ENCODE data around the gene TRIM37. TPM values are rescaled to one million over a fixed set of nuclear protein-coding genes. Genes with fewer than 3 reads are reported as not detected.

The TRIM37 gene
- total and polyA plus RNA-seq, 2 of the 8 experiments (the other 6 are each of a cell fraction or from before 2014, with no cell fraction given), result 38.2 to 57.0 TPM

GRCh38 chr17:59026176-59026939 is 80.3 kb downstream of the TRIM37 start:
- FAIRE-seq (no peak), DNase-seq (ENCODE audit: low read depth in 1 of 2, low spot score in 2 of 2) (no peak)
- CTCF ChIA-PET (ENCODE audit: partially characterized antibody), result no interaction called here
- H2BK15ac ChIP-seq (ENCODE audit: low read length), result no peak overlapping the region
- no peak overlapping the region for H3K4me2 ChIP-seq (ENCODE audit: insufficient read depth in 1 of 2, low read depth in 2 of 2, low read length in 2 of 2)
- H3K23me2 ChIP-seq (ENCODE audit: low read depth, low read length), result no peaks in the 10 kb centered on the region
- H3K27me3 ChIP-seq (replicated peaks in 1 of 4; ENCODE audit: control insufficient read depth in 3 of 4, extremely low read depth in 1 of 4, insufficient read depth in 3 of 4, low read length in 3 of 4), result no peaks in the 10 kb centered on the region
- no peak overlapping the region for H4K91ac ChIP-seq (replicated peaks; ENCODE audit: insufficient read length, low read length)
- H2BK120ac ChIP-seq (replicated peaks; ENCODE audit: low read depth, low read length), result no peak overlapping the region
- H3K14ac ChIP-seq (ENCODE audit: insufficient read length), result no peak overlapping the region
- H3K36me3 ChIP-seq (ENCODE audit: control insufficient read depth in 2 of 4, insufficient read depth in 4 of 4, low read length in 3 of 4), result peaks cover 3 to 14% (median 8%) of the 10 kb centered on the region in 4 experiments; a peak in 6 of 8 replicates
- H2BK5ac ChIP-seq (ENCODE audit: low read depth, low read length), result no peak overlapping the region
- no peak overlapping the region for H3K4me3 ChIP-seq (ENCODE audit: extremely low read depth in 1 of 4, insufficient read depth in 2 of 4, low read depth in 3 of 4, low read length in 4 of 4)
- no peak overlapping the region for H3K18ac ChIP-seq (ENCODE audit: extremely low read depth, low read length)
- no peak overlapping the region for H3K56ac ChIP-seq (replicated peaks; ENCODE audit: insufficient read length, low read depth, low read length)
- H3K4me1 ChIP-seq (replicated peaks in 1 of 4; ENCODE audit: control insufficient read depth in 3 of 4, insufficient read depth in 4 of 4, low read length in 3 of 4), result no peaks in the 10 kb centered on the region
- peaks cover 0 to 1% of the 10 kb centered on the region in 2 experiments; a peak in 1 of 4 replicates for H3K9me3 ChIP-seq (ENCODE audit: insufficient read depth in 2 of 2, low read depth in 1 of 2, low read length in 1 of 2)
- H2BK12ac ChIP-seq (ENCODE audit: low read depth, low read length), result no peak overlapping the region
- no peak overlapping the region for H3K27ac ChIP-seq (ENCODE audit: low read depth, low read length)
- no peak overlapping the region for H3K4ac ChIP-seq (replicated peaks; ENCODE audit: insufficient read length, low read depth, low read length)
- POLR2A ChIA-PET (ENCODE audit: partially characterized antibody), result no interaction called here
- no peak overlapping the region for H2AK5ac ChIP-seq (ENCODE audit: low read depth, low read length)
- WGBS, 2 experiments (ENCODE audit: extremely low coverage in 1 of 2, insufficient coverage in 1 of 2, insufficient read length in 1 of 2, insufficient replicate concordance in 2 of 2, low coverage in 1 of 2, low lambda C conversion rate in 2 of 2, missing lambda C conversion rate in 1 of 2), result 88% methylated on average over 1 of the region's 1 CpG; no CpG with 5 or more reads in 1 of the 2 experiments
- H3K9ac ChIP-seq (replicated peaks in 1 of 4; ENCODE audit: extremely low read depth in 1 of 4, low read depth in 3 of 4, low read length in 3 of 4), result no peak overlapping the region
- no peaks in the 10 kb centered on the region; the same call in none of the 2 replicates for H3K79me1 ChIP-seq (ENCODE audit: low read depth, low read length)
- no peak overlapping the region for H3K23ac ChIP-seq (ENCODE audit: insufficient read length)
- H2BK20ac ChIP-seq (ENCODE audit: low read length), result no peak overlapping the region
- H3K79me2 ChIP-seq (ENCODE audit: control insufficient read depth in 1 of 2, insufficient read depth in 2 of 2, low read length in 2 of 2), result no peaks in the 10 kb centered on the region
- TF ChIP-seq YY1 (IDR thresholded peaks at IDR 0.05; ENCODE audit: low read depth, low read length), result no peak
- H4K20me1 ChIP-seq (replicated peaks in 1 of 2; ENCODE audit: control insufficient read depth in 1 of 2, insufficient read depth in 2 of 2, low read length in 2 of 2), result no peaks in the 10 kb centered on the region
- H2AFZ ChIP-seq (ENCODE audit: low read length), result no peak overlapping the region
- H4K8ac ChIP-seq (ENCODE audit: extremely low read depth, insufficient read depth, low read length), result no peak overlapping the region
- no peak overlapping the region for H4K5ac ChIP-seq (ENCODE audit: insufficient read length, low read depth, low read length)

All from H1 (cell line).